ENCODE data around the gene RGS1. TPM values are rescaled to one million over a fixed set of nuclear protein-coding genes. Genes with fewer than 3 reads are reported as not detected.
A peak's percentile ranks its signal among the peaks of the same experiment; 100 is the strongest.

The RGS1 gene
- total and polyA plus RNA-seq, 2 experiments from 2014 or later: not detected

DNA sequence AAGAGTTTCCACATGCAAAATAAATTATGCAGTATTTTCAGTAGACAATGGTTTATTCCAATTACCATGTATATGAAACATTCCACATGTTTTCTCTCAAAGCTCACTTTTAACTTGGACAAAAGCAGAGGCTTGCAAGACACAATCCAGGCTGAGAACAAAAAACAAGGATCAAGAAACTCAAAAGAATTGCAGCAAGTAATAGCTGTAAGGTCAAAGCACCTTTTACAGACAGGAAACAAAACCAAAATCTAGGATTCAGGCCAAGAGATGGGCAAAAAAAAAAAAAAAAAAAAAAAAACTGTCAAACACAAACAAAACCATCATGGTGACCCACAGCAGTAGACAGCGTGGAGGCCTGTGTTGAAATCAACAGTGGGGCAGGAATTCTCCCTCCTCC lies 9.3 kb downstream of the RGS1 start:
- H3F3A ChIP-seq (replicated peaks; ENCODE audit: low read depth): no peaks in the 10 kb centered on the region
- Mint-ChIP-seq H3K9me3 (no peaks in the 10 kb centered on the region), H3K36me3 (ENCODE audit: low read depth) (no peaks in the 10 kb centered on the region), H3K4me3 (no peak overlapping the region), H3K4me1 (no peaks in the 10 kb centered on the region), H3K27ac (no peak overlapping the region), H3K27me3 (ENCODE audit: insufficient read depth, low read depth, poor library complexity) (no peaks in the 10 kb centered on the region)
- H3K9me2 ChIP-seq (ENCODE audit: insufficient read depth): no peaks in the 10 kb centered on the region
- H2AFZ ChIP-seq: peak overlapping the region; percentile 40; the same call in 1 of the 2 replicates
- H3K27me3 ChIP-seq (ENCODE audit: insufficient read depth): no peaks in the 10 kb centered on the region
- H3K36me3 ChIP-seq (ENCODE audit: insufficient read depth): no peaks in the 10 kb centered on the region
- H3K4me3 ChIP-seq: no peak overlapping the region
- ATAC-seq (no peak), DNase-seq (ENCODE audit: low spot score) (no peak)
- H3K27ac ChIP-seq (ENCODE audit: low read depth): no peak overlapping the region
- no peaks in the 10 kb centered on the region for H3K79me2 ChIP-seq (replicated peaks; ENCODE audit: insufficient read depth)
- H4K20me1 ChIP-seq (replicated peaks; ENCODE audit: insufficient read depth): no peaks in the 10 kb centered on the region
- H3K4me2 ChIP-seq: no peak overlapping the region
- no peak for TF ChIP-seq ZNF331 (CRISPR knock-in tag; IDR thresholded peaks at IDR 0.05; ENCODE audit: low read depth)
- TF ChIP-seq, protein P1, sequence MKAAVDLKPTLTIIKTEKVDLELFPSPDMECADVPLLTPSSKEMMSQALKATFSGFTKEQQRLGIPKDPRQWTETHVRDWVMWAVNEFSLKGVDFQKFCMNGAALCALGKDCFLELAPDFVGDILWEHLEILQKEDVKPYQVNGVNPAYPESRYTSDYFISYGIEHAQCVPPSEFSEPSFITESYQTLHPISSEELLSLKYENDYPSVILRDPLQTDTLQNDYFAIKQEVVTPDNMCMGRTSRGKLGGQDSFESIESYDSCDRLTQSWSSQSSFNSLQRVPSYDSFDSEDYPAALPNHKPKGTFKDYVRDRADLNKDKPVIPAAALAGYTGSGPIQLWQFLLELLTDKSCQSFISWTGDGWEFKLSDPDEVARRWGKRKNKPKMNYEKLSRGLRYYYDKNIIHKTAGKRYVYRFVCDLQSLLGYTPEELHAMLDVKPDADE (IDR thresholded peaks at IDR 0.05): no peak
- no peak for TF ChIP-seq ZNF114 (CRISPR knock-in tag; IDR thresholded peaks at IDR 0.05)
- TF ChIP-seq EZH2phosphoT487 (IDR thresholded peaks at IDR 0.05; ENCODE audit: unreplicated experiment): no peak
- no peak for TF ChIP-seq POLR2AphosphoS5 (IDR thresholded peaks at IDR 0.05; ENCODE audit: low read depth)
- TF ChIP-seq EZH2 (IDR thresholded peaks at IDR 0.05; ENCODE audit: low read depth, unreplicated experiment): no peak
- no peak for TF ChIP-seq CTCF (conservative IDR thresholded peaks at IDR 0.05; ENCODE audit: low read depth in 2 of 2)
- TF ChIP-seq, protein P2, sequence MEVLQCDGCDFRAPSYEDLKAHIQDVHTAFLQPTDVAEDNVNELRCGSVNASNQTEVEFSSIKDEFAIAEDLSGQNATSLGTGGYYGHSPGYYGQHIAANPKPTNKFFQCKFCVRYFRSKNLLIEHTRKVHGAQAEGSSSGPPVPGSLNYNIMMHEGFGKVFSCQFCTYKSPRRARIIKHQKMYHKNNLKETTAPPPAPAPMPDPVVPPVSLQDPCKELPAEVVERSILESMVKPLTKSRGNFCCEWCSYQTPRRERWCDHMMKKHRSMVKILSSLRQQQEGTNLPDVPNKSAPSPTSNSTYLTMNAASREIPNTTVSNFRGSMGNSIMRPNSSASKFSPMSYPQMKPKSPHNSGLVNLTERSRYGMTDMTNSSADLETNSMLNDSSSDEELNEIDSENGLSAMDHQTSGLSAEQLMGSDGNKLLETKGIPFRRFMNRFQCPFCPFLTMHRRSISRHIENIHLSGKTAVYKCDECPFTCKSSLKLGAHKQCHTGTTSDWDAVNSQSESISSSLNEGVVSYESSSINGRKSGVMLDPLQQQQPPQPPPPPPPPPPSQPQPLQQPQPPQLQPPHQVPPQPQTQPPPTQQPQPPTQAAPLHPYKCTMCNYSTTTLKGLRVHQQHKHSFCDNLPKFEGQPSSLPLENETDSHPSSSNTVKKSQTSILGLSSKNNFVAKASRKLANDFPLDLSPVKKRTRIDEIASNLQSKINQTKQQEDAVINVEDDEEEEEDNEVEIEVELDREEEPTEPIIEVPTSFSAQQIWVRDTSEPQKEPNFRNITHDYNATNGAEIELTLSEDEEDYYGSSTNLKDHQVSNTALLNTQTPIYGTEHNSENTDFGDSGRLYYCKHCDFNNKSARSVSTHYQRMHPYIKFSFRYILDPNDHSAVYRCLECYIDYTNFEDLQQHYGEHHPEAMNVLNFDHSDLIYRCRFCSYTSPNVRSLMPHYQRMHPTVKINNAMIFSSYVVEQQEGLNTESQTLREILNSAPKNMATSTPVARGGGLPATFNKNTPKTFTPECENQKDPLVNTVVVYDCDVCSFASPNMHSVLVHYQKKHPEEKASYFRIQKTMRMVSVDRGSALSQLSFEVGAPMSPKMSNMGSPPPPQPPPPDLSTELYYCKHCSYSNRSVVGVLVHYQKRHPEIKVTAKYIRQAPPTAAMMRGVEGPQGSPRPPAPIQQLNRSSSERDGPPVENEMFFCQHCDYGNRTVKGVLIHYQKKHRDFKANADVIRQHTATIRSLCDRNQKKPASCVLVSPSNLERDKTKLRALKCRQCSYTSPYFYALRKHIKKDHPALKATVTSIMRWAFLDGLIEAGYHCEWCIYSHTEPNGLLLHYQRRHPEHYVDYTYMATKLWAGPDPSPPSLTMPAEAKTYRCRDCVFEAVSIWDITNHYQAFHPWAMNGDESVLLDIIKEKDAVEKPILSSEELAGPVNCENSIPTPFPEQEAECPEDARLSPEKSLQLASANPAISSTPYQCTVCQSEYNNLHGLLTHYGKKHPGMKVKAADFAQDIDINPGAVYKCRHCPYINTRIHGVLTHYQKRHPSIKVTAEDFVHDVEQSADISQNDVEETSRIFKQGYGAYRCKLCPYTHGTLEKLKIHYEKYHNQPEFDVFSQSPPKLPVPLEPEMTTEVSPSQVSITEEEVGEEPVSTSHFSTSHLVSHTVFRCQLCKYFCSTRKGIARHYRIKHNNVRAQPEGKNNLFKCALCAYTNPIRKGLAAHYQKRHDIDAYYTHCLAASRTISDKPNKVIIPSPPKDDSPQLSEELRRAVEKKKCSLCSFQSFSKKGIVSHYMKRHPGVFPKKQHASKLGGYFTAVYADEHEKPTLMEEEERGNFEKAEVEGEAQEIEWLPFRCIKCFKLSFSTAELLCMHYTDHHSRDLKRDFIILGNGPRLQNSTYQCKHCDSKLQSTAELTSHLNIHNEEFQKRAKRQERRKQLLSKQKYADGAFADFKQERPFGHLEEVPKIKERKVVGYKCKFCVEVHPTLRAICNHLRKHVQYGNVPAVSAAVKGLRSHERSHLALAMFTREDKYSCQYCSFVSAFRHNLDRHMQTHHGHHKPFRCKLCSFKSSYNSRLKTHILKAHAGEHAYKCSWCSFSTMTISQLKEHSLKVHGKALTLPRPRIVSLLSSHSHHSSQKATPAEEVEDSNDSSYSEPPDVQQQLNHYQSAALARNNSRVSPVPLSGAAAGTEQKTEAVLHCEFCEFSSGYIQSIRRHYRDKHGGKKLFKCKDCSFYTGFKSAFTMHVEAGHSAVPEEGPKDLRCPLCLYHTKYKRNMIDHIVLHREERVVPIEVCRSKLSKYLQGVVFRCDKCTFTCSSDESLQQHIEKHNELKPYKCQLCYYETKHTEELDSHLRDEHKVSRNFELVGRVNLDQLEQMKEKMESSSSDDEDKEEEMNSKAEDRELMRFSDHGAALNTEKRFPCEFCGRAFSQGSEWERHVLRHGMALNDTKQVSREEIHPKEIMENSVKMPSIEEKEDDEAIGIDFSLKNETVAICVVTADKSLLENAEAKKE (CRISPR knock-in tag; IDR thresholded peaks at IDR 0.05): no peak
- H3K4me1 ChIP-seq (ENCODE audit: insufficient read depth): no peaks in the 10 kb centered on the region
